ENCODE results near the gene HPS3.

Gene HPS3

DNA sequence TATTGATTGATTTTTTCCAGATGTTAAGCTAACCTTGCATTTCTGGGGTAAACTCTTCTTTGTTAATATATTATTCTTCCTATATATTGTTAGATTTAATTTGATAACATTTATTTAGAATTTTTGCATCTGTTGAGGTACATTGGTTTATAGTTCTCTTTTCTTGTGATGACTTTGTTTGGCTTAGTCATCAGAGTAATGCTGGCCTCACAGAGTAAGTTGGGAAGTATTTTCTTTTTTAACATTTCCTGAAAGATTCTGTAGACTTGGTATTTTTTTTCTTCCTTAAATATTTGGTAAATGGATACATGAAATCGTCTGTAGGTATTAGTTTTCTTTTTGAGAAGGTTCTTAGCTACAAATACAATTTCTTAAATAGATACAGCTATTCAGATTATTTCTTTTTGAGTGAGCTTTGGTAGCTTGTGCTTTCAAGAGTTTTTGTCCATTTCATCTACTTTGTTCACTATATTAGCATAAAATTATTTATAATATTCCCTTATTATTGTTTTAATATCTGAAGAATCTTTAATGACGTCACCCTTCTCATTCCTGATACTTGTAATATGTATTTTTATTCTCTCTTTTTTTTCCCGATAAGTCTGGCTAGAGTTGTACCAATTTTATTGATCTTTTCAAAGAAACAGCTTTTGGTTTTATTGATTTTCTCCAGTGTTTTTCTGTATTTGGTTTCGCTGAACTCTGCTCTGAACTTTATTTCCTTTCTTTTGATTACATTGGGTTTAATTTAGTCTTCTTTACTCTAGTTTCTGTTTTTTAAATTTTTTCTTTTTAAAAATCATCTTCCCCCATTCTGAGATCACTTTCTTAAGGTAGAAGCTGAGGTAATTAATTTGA, 6.5 kb upstream of the HPS3 start:
- no peak for DNase-seq (ENCODE audit: low read depth in 2 of 2)

DNA sequence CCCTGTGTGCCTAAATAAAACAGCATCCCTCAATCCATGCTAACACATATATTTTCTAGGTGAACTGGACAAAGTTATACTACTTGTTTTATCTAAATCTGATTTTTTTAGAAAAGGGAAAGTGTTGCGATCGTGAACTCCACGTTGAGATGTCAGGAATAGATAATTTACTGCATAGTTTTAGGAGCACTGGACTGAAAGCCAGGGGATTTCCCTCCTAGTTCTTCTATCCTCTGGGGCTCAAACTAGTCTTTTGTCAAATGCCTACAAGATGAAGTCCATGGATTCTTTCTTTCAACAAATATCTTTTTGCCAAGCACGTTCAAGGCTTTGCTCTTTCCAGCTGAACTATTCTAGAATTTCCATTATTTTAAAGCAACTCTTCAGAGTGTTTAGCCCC, 617 bp upstream of the HPS3 start:
- DNase-seq (ENCODE audit: low read depth in 2 of 2), result no peak

GRCh38 chr3:149131589-149131988, 2.2 kb downstream of the HPS3 start:
- DNase-seq (ENCODE audit: low read depth in 2 of 2), result no peak

DNA sequence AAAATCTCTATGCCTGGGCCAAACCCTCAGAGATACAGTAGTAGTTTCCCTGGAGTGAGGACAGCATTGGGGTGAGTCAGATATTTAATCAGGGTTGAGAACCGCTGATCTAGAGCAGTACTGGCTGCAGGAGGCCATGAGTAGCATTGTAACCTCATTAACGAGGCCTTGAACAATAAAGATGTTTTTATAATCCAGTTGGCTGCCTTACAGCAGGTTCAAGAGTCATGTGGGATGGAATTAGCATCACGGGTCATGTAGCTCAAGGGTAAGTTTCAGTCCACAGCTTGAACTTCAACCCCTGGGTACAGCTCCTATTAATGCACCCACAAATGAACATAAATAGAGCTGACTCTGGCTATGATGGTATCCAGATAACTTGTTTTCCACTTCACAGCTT, 5.1 kb downstream of the HPS3 start:
- DNase-seq (ENCODE audit: low read depth in 2 of 2), result no peak

DNA sequence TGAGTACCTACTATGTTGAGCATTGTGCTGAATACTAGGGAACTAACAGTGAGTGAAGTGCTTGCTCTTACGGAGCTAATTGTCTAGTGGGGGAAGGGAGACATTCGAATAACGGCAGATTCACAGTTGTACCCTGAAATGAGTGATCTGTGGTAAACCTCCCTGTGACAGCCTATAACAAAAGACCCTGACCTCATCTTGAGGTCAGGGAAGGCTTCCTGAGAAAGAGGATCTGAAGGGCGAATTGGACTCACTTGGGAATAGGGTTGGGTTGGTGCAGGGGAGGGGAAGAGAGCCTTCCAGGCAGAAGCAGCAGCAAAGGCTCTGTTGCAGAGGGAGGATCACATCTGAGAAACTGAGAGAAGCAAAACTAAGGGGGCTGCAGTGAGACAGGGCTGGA, 13.2 kb downstream of the HPS3 start:
- DNase-seq (ENCODE audit: low read depth in 2 of 2), result no peak

DNA sequence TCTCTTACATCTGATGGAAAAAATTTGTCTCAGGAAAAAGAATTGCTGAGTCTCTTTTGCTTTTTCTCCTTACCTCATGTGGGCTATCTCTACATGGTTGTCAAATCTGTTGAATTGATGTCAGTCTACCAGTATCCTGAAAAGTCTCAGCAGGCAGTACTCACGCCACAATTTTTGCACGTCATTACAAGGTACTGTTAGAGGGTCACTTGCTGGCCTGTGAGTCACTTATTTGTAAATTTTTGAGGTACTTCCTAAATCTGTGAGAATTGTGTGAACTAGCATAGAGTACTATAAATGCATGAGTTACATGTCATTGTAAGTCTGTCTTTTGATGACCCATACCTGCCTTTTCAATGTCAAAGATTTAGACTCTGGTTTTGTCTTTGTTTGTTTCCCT, 15.9 kb downstream of the HPS3 start:
- no peak for DNase-seq (ENCODE audit: low read depth in 2 of 2)

- DNase-seq (ENCODE audit: low read depth in 2 of 2), result no peak
Measured at GRCh38 chr3:149145974-149146373, 16.5 kb downstream of the HPS3 start.

- DNase-seq (ENCODE audit: low read depth in 2 of 2), result no peak
Measured at GRCh38 chr3:149150436-149150835, 21.0 kb downstream of the HPS3 start.

DNA sequence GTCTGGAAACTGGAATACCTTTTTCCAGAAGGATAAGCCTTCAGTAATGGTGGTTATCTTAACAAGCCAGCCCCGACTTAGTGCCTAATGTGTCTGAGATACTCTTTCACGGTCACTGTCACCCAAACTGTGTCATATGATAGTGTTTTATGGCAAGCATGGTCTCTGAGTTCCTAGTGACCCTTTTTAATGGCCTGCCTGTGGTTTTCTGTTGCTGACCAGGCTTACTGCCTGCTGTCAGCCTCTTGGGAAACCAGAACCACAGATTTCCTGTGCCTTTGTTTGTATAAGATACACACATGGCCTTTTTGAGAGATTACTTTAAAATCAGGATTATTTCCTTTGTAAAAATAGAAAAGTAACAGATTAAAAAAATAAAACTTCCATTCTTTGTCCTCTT, 22.4 kb downstream of the HPS3 start:
- no peak for DNase-seq (ENCODE audit: low read depth in 2 of 2)

DNA sequence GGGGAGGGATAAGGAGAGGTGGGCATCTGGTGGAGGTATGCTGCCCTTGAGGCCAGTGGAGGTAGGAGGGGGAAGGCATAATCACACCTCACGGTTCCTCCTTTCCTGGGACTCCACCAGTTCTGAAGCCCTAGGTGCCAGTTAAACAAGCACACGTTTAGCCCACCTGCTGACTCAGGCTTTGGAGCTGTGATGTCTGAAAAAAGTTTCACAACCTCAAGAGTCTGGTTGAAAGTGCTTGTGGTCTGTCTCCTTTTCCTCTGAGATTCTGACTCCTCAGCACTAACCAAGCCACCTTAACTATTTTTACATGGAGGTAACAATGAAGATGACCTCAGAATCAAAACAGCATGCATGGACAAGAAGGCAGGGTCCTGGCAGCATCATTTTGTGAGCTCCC, 23.0 kb downstream of the HPS3 start:
- no peak for DNase-seq (ENCODE audit: low read depth in 2 of 2)

DNA sequence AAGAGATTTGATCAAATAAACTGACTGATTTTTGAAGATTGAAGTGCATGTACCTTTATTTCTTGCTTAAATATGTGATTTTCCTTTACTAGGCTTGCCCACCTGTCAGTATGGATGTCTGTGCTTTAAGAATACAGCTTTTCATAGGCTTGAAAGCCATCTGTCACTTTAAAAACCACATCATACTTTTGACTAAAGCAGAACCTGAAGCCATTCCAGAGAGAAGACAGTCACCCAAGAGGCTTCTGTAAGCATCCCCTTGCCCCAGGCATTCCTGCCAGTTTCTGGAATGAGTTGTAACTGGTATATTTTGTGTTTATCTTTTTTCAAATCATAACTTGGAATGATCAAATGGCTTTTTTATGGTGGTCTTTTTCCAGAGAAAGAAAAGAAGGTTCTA, 24.0 kb downstream of the HPS3 start:
- DNase-seq (ENCODE audit: low read depth in 2 of 2), result no peak

DNA sequence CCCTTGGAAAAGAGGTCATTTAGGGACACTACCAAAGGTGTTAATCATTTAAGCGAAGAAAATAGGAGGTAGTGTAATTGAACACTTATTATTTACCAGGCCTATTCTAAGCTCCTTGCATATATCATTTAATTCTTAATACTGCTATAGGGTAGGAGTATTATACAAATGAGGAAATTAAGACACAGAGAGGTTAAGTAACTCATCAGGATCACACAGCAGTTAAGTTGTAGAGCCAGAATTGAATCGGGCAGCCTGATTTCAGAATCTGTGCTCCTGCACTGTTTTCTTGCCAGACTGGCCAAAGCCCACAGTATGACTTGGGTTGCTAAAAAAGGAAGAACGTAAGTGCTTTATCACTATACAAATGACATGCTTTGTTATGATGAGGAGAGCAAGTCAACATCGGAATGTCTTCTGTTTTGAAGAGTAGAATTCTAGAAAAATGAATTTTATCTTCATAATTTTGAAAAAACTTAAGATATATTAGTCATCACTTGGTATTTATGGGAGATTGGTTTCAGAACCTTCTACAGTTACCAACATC, 31.4 kb downstream of the HPS3 start:
- no peak for DNase-seq (ENCODE audit: low read depth in 2 of 2)

- DNase-seq (ENCODE audit: low read depth in 2 of 2), result no peak
Measured at GRCh38 chr3:149162007-149162406, 32.6 kb downstream of the HPS3 start.

GRCh38 chr3:149163066-149163465, 33.6 kb downstream of the HPS3 start:
- no peak for DNase-seq (ENCODE audit: low read depth in 2 of 2)

DNA sequence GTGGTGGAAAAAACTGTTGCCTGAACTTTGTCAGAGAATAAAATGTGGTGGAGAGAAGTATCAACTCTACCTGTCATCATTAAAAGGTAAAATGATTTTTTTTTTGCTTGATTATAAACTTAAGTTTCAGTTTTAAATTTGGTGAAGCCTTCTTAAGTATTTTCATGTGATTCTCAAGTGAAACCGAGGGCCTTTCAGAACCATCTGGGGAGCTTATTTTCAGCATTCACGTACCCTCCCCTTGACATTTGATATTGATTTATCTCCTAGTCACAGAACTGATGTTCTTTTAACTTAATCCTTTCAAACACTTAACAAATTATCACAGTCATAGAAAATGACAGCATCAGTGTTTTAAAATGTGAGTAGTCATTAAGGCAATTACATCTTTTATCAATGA, 38.5 kb downstream of the HPS3 start:
- DNase-seq (ENCODE audit: low read depth in 2 of 2), result no peak

GRCh38 chr3:149170672-149171071, 41.2 kb downstream of the HPS3 start:
- no peak for DNase-seq (ENCODE audit: low read depth in 2 of 2)

DNA sequence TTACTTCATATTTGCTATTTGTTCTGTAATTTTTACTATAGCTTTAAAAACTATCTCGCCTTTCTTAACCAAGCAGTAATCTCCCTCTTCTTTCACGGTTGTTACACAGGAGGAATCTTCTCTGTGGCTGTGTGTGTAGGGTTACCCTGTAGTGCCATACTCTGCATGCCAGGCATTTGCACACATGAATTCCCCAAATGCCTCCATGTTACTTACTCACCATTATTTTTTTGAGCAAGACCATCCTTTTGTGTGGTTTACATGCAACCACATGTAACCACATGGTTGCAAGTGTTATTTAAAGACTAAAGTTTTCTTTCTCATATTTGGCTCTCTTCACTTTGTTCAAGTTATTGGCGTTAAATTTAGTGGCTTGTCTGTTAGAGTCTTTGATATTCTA, 45.5 kb downstream of the HPS3 start:
- no peak for DNase-seq (ENCODE audit: low read depth in 2 of 2)

- DNase-seq (ENCODE audit: low read depth in 2 of 2), result no peak
Measured at GRCh38 chr3:149177122-149177521, 47.7 kb downstream of the HPS3 start.

GRCh38 chr3:149179220-149179619, 49.8 kb downstream of the HPS3 start:
- no peak for DNase-seq (ENCODE audit: low read depth in 2 of 2)

DNA sequence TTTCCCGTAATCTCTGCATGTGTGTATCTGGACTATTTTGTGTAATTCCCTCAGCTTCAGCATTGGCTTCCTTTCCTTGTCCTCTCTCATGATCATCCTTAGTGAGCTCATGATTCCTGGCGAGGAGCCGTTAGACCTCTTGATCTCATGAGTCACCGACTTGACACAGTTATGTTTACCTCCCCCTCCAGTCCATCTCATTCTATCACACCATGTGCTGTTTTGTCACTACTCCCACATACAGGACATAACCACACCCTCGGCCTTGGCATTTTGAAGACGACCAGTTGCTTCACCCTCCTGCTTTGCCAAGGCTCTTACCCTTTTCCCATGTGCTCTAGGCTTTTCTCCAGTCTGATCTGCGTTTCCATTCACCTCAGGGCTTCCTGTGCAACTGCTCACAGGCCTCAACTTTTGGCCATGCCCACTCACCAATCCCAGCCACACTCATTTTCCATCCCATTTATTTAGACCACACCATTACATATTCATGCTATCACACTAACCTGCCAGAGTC, 50.7 kb downstream of the HPS3 start:
- no peak for DNase-seq (ENCODE audit: low read depth in 2 of 2)

- DNase-seq (ENCODE audit: low read depth in 2 of 2), result no peak
Measured at GRCh38 chr3:149181182-149181581, 51.7 kb downstream of the HPS3 start.

DNA sequence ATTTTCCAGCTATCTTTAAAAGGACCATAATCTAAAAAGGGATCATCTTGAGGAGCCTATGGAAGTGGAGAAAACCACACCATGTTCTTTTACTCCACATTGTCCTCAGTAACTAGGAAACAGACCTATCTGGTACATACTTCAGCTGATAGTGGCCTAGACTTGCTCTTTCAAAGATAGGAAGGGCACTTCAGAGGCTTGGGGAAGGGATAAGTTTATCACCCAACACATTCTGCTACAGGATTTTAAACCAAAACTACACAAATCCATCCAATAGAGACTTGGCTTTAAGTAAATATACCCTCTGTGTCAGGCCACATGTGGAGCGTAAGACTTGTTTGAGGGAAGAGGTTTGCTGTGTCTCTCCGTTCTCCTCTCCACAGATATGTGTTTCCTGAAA, 56.8 kb downstream of the HPS3 start:
- DNase-seq (ENCODE audit: low read depth in 2 of 2), result no peak

- DNase-seq (ENCODE audit: low read depth in 2 of 2), result no peak
Measured at GRCh38 chr3:149186721-149187120, 57.3 kb downstream of the HPS3 start.

- no peak for DNase-seq (ENCODE audit: low read depth in 2 of 2)
Measured at GRCh38 chr3:149188494-149188893, 59.1 kb downstream of the HPS3 start.
